GM21619 (cell line): Measurements from ENCODE around the gene CLDN12.
"Not testable (repeated sequence)": the region's sequence is repeated elsewhere in the genome, so short reads cannot be mapped to it uniquely, and the experiment has no call there.

Experiments used
- ATAC-seq: cut with Tn5 transposase; IDR thresholded peaks from one replicate; pipeline ENCODE4 v1.9.1; 2021; ENCODE audit not compliant: unreplicated experiment

CLDN12 gene

DNA sequence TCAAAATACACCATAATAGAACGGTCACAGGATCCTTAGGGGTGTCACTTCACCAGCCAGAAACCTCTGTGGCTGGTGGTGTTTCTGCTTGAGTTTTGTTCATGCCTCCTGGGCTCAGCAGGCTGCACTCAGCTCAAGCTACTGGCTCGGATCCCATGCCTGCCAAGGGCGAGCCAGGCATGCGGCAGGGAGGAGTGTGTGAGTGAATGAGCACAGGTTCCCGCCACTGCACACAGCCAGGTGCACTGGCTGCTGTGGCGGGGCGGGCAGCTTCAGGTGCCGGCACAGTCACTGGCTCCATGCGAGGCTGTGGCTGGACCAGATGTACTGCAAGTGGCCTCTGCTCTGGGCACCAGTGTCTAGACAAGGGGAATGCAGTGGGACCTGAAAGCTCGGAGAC, 29.5 kb downstream of the CLDN12 start:
- ATAC-seq = no peak

DNA sequence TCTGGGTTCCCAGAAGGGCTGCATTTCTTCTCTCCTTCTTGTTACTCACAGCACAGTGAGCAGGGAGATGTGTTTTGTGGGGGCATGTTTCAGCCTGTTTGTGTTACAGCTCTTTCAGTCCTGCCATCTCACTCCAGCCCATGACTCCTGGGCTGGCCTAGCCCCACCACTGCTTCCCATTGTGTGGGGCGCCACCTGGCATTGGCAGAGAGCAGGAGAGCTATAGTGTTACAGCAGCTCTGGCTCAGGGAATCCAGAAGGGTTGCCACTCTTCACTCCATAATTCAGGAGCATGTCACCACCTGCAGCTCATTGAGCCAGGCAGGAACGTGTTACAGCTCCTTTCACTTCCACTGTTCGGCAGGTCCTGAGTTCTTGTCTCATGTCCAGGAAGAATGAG, 30.0 kb downstream of the CLDN12 start:
- ATAC-seq = no peak

DNA sequence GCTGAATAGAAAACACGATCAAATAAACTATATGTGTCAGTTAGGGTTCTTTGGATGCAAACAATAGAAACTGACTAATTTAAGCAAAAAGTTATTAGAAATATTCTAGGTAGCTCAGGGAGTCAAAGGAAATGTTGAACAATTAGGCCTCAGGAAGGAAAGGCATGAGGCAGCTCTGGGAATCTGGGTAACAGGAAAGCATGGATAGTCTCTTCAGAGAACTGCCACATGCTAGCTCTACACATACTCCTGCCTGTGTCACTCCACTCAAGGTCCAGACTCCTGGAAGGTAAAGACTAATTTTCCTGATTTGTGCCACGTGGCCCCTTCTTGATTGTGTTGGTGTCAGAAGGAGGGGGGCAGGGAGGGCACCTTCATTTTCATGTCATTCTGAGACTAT, 42.4 kb downstream of the CLDN12 start:
- ATAC-seq = no peak

DNA sequence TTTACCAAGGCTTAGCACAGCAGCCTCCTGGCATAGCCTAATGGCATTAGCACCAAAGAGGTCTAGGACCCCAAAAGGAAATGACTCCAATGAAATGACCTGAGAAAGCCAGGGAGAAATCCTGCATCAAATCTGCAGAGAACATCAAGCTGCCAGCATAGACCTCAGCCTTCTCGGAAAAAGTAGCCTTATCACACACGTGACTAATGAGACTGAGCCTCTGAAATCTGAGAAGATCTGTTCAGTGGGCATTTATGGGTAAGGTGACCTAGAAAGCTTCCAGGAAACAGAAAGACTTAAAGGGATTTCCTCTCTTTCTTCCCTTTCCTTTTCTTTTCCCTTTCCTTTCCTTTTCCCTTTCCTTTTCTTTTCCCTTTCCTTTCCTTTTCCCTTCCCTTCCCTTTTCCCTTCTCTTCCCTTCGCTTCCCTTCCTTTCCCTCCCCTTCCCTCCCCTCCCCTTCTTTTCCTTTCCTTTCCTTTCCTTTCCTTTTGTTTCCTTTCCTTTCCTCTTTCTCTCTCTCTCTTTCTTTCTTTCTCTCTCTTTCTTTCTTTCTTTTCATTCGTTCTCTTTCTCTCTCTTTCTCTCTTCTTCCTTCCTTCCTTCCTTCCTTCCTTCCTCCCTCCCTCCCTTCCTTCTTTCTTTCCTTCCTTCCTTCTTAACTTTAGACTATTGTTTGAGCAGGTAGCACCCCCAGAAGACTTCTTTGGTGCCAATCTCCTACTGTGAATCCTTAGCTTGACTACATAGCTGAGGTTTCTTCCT, 43.1 kb downstream of the CLDN12 start:
- no peak for ATAC-seq

DNA sequence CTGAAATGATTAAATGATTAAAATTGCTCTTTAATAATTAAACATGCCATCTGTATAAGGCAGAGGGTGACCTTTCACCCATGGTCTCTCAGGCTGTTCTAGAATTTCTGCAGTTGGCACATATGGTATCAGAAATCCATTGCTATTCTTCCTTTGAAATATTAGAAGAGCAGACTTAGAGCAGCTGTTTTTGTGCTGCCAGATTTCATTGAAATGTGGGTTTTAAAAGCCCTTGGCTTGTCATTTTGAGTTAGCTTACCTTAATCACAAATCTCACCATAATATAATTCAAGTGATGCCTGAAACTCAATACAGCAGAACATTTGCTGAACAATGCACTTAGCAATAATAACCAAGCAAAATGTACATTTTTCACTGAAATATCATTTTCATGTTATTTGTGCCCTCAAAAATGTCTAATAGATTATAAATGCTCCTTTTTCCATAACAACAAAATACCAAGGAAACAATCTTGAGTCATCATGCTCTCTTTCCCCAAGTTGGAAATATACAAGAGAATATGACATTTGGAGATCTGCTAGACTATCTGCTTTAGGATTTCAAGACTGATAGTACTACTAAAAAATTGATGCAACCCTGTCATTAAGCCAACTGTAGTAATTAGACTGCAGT, 50.1 kb downstream of the CLDN12 start:
- no peak for ATAC-seq

DNA sequence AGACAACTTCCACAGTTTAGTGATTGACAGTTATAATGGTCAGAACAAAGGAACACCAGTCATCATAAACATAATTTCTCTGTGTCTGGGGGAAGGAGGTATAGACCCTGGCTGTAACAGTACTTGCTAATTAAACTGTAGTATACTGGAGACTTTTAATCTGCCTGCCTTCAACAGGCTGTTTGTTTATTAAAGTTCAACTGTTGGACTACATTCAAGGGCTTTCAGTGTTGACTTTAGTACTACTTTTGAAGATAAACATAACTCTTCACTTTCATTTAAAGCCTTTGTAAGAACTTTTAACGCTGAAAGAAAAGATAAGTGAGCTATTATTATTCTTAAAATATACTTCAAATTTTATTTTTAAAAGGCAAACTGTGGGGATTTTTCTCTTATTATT, 50.7 kb downstream of the CLDN12 start:
- ATAC-seq = no peak

DNA sequence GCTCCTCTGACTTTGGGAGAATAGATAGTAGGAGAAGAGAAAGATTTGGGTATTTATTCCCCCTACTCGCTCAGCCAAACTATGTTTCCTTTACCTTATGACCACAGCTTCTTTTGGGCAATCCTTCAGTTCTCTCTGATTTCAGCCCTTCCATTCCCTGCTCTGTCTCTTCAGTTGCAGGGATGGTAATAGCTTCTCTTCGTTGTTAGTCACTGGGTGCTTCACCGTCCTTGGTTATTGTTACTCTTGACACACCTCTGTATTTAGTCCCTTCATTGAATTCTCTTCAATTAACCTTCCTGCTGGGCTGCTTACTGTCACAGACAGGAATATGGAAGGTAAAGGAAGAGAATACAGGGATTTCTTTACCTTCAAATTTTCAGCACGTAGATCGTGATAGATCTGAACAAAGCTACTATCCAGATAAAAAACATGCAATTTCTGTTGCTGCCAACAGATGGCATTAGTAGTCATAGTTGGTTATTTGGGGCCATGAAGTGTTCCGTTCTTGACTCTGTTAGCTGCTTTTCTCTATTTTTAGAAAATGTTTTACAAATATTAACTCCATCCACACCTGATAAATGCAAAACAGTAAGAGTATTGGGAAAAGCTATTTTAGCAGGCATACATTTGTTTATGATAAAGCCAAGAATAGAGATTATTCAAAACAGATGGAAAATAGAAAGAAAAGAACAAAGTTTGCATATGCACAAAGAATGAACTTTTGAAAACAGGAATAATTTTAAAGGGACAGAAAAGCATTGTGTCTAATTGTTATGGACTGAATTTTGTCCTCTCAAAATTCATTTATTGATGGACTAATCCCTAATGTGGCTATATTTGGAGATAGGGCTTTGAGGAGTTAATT, 52.1 kb downstream of the CLDN12 start:
- ATAC-seq = peak; percentile 87

DNA sequence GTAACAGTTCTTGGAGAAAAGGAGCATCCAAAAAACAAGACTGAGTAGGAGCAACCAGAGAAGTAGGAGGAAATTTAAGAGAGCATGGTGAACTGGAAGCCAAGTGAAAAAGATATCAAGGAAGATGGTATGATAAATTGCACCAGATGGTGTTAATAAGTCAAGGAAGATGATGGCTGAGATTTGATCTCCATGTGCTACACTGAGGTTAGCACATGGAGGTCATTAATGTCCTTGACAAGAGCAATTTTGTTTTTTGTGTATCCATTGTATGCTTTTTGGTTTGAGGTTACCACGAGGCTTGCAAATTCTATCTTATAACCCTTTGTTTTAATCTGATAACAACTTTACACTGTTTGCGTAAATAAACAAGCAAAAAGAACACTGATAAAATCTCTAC, 54.8 kb downstream of the CLDN12 start:
- ATAC-seq = no peak

DNA sequence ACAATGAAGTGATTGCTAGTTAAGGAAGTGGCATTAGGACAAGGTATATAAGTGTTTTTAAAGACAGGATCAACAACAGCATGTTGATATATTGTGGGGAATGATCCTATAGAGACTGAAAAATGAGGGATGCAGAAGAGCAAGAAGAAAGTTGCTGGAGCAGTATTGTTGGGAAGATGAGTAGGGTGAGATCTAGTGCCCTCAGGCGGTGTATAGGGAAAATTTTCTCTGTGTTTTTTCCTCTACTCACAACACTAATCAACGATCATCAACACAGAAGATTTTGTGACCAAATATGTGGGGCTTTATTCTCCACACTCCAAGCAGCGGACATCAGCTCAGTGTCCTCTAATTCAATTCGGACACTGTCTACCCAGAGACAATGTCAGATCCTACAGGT, 56.6 kb downstream of the CLDN12 start:
- ATAC-seq = no peak

DNA sequence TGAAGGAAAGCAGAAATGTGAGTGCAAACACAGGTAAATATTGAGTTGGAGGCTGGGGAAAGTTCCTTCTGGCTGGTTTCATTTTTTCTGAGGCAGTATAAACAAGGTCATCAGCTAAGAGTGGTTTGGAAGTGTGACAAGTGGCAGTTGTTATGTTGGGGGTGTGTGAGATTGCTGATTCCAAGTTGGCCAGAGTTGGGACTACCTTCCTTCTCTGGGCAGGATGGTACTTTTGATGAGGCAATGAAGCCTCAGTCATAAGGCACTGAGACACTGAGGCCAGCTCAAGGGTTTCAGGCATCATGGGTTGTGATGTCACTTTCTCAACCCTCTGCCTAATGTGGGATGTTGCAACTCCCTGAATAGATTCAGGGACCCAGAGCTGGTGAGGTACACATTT, 58.0 kb downstream of the CLDN12 start:
- no peak for ATAC-seq

DNA sequence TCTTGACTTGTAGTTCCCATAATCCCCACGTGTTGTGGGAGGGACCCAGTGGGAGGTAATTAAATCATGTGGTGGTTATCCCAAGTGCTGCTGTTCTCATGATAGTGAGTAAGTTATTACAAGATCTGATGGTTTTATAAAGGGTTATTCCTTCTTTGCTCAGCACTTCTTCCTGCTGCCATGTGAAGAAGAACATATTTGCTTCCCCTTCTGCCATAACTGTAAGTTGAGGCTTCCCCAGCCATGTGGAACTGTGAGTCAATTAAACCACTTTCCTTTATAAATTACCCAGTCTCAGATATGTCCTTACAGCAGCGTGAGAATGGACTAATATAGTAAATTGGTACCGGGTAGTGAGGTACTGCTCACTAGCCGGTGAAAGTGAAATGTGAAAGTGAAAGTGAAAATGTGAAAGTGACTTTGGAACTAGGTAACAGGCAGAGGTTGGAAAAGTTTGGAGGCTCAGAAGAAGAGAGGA, 59.9 kb downstream of the CLDN12 start:
- not testable (repeated sequence) for ATAC-seq
